Stimulated activated CD4-positive, alpha-beta T cell treated with anti-CD3 and anti-CD28 coated beads, Interleukin-1b, Interleukin-23, amount 100 ng/mL, for 1 hour (primary cell): ENCODE results near the gene KAT6B.

Source experiments
- DNase-seq, 2 donors: peaks; one replicate each; pipeline ENCODE4 v3.0.0-alpha.2; 2020; ENCODE audit warnings: low read depth in 2 of 2

KAT6B gene

GRCh38 chr10:74983383-74983782, 157.0 kb downstream of the KAT6B start:
- DNase-seq = no peak

GRCh38 chr10:74987339-74988053, 161.1 kb downstream of the KAT6B start:
- DNase-seq = no peak

DNA sequence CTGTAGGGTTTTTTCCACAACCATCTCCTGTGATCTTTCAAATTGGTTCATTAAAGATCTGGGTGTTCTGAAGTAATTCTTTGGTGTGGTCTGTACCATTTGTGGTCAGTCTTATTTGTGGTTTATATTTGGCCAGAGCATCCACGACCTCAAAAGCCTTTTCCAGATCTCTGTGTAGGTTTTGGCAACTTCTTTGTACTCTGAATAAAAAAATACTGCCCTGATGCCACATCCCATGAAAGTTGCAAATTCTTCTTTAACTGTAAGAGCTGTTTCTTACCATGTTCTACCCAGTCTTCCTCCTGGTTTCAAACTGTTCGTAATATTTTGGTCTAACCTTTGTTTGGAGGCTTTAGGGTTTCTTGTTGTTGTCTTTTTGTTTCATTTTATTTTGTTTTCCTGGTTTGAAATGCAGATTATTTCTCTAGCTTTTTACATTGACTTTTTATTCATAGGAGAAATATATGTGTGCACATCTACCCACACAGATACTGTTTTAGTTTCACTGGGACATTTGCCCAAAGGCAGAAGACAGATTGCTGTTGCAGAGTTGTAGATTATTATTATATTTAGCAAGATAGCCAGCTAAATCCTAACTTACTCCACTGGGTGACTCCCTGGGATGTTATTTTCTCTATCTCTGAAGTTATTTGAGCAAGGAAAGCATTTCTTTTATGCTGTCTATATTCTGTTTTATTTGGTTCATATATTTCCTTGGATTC, 161.8 kb downstream of the KAT6B start:
- DNase-seq = no peak

GRCh38 chr10:74988832-74989561, 162.6 kb downstream of the KAT6B start:
- no peak for DNase-seq

- no peak for DNase-seq
Measured at GRCh38 chr10:74991435-74991834, 165.0 kb downstream of the KAT6B start.

GRCh38 chr10:74992068-74992467, 165.7 kb downstream of the KAT6B start:
- no peak for DNase-seq

GRCh38 chr10:74993649-74994048, 167.2 kb downstream of the KAT6B start:
- no peak for DNase-seq

DNA sequence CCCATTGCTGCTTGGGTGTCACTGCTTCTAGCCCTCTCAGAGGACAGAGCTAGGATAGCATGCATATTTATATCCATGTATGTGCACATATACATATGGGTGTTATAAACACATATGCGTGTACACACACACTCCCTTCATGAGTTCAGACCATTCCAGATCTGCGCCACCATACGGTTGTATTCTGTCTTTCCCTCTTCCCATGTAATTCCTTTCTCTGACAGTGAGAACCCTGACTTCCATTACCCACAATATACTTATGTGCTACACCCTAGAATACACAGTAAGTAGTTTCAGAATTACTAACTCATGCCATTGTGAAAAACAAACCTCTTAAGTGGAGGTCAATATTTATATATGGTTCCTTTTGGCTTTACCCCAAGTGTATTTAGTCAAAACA, 168.5 kb downstream of the KAT6B start:
- DNase-seq = no peak

DNA sequence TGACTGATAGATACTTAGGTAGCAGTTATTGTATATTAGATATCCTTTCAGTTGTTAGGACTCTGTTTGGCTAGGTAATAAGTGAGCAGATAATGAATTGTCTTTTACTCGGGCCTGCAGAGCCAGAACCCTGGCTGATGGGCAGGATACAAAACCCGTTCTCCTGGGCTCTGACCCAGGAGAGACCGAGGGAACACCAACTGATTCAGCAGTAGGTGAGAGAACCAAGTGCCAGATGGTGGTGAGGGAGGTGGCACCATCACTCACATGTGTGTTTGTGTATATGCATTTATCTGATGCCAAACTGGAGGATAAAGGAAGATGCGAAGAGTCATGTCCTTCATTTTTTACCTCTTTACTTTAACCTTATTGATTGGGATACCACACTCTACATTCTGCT, 169.4 kb downstream of the KAT6B start:
- no peak for DNase-seq

DNA sequence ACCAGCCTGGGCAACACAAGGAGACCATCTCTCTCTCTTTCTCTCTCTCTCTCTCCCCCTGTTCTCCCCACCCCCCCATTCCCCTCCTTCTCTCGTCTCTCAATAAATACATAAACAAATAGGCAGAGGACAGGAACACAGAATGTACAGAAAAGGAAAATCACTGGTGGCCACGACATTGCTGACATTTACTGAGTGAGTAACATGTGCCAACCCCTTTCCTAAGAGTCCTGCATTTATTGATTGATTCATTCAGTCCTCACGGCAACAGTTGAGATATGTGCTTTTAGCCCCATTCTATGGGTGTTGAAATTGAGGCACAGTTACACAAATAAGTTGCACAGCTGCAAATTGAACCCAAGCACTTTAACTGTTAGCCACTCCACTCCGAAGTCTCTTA, 170.8 kb downstream of the KAT6B start:
- DNase-seq = no peak

- no peak for DNase-seq
Measured at GRCh38 chr10:75000748-75001321, 174.4 kb downstream of the KAT6B start.

DNA sequence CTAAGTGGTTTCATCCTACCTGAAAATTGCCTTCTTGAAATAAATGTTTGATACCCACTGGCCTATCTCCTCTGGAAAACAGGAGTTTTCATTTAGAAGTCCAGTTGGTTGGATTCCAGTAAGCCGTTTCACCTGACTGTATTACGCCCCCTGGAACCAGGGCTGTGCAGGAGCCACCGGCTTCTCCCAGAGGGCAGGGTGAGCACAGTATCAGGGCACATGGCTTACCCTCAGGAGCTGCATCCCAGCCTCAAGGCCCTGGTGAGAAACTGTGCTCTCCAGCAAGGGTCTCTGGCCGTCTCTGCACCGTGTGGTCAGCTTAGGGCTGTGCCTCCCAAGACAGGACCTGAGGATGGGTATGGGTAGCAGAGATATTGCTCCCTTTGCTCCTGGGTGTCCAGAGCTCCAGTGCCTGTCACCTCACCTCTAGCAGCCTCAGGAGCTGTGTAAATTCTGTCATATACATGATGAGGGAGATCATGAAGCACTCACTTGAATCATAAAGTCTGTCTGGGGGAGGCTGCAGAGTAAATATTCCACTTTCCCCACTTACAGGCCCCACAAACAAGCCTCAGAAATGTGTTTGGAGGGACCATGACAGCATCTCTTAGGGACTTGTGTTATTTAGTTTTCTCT, 175.4 kb downstream of the KAT6B start:
- DNase-seq = no peak

- DNase-seq = no peak
Measured at GRCh38 chr10:75002351-75002725, 175.9 kb downstream of the KAT6B start.

DNA sequence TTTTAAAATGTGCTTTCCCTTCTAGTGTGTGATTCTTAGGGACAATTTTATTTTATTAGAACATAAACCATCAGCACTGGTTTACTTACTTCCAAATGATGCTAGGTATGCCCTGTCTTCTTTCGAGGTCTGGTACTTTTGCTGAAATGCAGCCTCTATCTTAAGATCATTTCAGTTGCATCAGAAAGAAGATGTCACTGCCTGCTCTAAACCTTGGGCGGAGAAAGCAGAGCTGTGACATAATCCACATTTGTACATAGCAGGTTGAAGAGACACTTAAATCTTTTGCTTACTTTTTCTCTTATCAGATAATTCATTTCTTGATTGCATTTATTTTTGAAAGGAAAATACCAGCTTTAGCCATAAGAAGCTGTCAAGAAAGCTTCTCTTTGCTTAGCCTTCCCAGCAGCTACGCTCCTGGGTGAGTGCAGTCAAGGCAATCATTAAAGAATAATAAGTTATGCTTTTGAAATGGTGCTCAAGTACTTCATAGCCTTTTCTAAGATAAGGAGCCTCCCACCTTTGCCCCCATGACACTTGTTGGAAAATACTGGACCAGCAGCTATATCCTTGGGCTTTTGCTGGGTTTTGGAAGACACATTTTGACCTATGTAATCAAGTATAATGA, 176.7 kb downstream of the KAT6B start:
- no peak for DNase-seq

DNA sequence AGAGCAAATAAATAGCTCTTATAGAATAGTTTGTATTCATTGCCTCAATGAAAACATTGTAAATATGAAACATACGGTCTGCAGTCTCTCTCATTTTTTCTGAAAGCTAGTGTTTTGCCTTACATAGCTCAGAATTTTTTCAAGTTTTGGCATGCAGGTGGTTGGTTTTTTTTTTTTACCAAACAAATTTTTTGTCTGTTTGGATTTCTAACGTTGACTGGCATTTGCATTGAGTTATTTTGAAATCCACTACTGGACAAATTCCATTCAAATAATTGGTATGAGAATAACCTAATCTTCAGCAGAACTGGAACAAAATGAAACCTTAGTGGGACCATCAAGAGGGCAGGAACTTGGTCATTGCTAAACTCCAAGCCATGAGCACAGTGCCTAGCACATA, 177.5 kb downstream of the KAT6B start:
- no peak for DNase-seq

GRCh38 chr10:75007646-75008045, 181.2 kb downstream of the KAT6B start:
- no peak for DNase-seq

DNA sequence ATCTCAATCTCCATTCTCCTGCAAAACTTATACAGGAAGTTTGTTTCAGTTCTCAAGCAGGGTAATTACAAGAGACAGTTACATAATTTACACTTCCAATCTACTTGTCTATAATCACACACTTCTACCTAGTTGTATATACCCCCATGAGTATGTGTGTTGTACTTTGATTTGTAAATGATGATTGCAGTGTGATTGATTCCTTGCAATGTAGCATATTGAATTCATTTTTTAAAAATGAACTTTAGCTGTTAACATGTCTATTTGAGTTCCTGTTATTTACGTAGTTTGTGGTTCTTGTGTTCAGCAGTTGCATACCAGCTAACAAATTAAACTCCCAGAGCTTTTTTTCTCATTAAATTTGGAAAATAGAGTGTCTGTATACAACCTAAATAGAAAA, 182.6 kb downstream of the KAT6B start:
- no peak for DNase-seq

DNA sequence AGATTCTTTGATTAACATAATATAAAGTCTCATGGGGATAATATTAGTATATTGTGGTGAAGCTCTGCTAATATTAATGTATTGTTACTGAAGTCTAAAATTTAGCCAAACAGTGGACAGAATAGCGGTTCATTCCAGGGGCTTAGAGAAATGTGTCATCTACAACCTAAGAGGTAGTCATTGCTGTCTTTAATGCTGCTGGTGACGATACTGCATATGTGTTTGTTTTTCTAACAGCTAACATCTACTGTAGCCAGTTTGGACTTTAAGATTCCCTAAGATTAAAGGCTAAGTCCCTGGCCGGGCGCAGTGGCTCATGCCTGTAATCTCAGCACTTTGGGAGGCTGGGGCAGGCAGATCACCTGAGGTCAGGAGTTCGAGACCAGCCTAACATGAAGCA, 183.0 kb downstream of the KAT6B start:
- DNase-seq = no peak

- DNase-seq = no peak
Measured at GRCh38 chr10:75010373-75010772, 184.0 kb downstream of the KAT6B start.

DNA sequence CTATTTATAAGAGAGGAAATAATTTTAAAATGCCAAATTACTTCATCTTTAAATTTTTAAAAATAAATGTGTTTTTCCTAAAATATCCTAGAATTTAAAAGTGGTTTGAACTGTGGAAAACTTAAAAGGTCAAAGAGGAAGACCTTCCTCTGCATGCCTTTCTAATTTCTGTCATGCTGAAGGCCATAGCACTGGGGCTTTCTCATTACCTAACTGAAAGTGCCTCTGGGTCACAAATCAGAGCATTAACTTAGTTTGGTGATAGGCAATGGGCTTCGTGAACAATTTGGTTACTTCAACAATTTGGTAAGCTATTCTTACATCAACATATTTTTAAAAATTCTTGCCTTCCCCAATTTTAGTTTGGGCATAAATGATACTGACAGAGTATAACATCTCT, 184.8 kb downstream of the KAT6B start:
- no peak for DNase-seq

GRCh38 chr10:75012471-75012870, 186.1 kb downstream of the KAT6B start:
- DNase-seq = no peak

DNA sequence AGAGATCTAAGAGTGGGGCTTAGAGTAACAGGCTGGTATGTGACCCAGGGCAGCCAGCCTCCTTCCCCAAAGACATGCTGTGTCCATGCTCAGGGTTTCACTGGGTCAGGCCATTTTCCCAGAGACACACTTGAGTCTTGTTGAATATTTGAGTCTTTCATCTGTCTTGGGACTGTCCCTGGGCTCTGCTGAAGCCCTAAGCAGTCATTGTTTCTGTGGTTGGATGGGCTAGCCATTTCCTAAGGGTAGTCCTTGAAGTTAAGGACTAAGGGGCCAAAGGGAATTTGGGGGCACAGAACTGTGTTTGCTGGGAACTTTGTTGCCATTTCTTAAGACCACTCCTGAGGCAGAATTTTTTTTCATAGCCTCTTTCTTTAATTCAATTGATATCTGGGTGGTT, 186.6 kb downstream of the KAT6B start:
- no peak for DNase-seq
